Subcutaneous abdominal adipose tissue (tissue), 5 donors: ENCODE results near the gene KLHL29.

Source experiments
- H3K27ac ChIP-seq: one replicate; pipeline ENCODE4 v1.7.0; 2013; ENCODE audit warnings: low read depth, mild to moderate bottlenecking, inconsistent platforms, low read length, moderate library complexity
- H3K27me3 ChIP-seq, 5 donors: one replicate each; pipeline ENCODE4 v1.7.0; 2013; ENCODE audit warnings: low read length in 5 of 5, inconsistent platforms in 1 of 5; ENCODE audit not compliant: control insufficient read depth in 5 of 5, insufficient read depth in 4 of 5
- H3K36me3 ChIP-seq, 5 donors: one replicate each; pipeline ENCODE4 v1.7.0; 2013; ENCODE audit warnings: low read length in 5 of 5; ENCODE audit not compliant: control insufficient read depth in 5 of 5, insufficient read depth in 5 of 5
- H3K4me1 ChIP-seq, 5 donors: one replicate each; pipeline ENCODE4 v1.7.0; 2013; ENCODE audit warnings: low read length in 5 of 5, mild to moderate bottlenecking in 3 of 5, moderate library complexity in 1 of 5; ENCODE audit not compliant: control insufficient read depth in 5 of 5, insufficient read depth in 5 of 5
- H3K4me3 ChIP-seq, 5 donors: one replicate each; pipeline ENCODE4 v1.7.0; 2013; ENCODE audit warnings: low read length in 5 of 5, low read depth in 1 of 5
- H3K9ac ChIP-seq, 5 donors: one replicate each; pipeline ENCODE4 v1.7.0; 2013; ENCODE audit warnings: low read length in 5 of 5, mild to moderate bottlenecking in 4 of 5, moderate library complexity in 3 of 5
- H3K9me3 ChIP-seq, 5 donors: one replicate each; pipeline ENCODE4 v1.7.0; 2013; ENCODE audit warnings: low read length in 5 of 5; ENCODE audit not compliant: control insufficient read depth in 5 of 5
- donor health status: healthy.
- donor health status: healthy.
- donor health status: healthy.
- donor health status: healthy.
- donor health status: healthy.

The KLHL29 gene

DNA sequence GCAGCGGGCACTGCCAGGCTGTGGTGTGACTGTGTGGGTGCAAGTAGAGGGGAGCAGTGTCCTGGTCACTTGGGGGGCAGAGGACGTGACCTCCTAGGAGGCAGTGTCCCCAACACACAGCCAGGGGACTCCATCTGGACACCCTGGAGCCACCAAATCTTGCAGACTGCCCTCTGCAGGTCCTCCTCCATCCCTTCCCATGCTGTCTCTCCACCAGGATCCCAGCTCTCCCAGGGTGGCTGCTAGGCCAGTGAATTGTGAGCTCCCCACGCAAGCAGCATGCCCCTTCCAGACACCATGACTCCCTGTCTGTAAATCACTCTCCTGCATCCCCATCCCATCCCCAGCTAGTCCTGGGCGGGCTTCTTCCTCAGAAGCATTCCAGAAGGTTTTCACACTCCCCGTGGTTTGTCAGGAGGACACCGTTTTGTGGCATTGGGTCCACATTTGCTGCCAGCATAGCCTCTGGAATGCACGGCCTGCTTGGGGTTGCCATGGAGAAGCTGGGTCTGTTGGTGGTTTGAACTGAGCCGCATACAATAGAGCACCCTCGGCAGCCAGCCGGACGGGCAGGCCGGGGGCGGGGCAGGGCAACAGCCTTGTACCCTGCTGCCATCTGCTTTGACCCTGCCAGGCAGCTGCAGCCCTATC, 210.7 kb downstream of the KLHL29 start:
- H3K4me3 ChIP-seq: no peak overlapping the region
- H3K9ac ChIP-seq: no peak overlapping the region
- no peak overlapping the region for H3K27ac ChIP-seq

DNA sequence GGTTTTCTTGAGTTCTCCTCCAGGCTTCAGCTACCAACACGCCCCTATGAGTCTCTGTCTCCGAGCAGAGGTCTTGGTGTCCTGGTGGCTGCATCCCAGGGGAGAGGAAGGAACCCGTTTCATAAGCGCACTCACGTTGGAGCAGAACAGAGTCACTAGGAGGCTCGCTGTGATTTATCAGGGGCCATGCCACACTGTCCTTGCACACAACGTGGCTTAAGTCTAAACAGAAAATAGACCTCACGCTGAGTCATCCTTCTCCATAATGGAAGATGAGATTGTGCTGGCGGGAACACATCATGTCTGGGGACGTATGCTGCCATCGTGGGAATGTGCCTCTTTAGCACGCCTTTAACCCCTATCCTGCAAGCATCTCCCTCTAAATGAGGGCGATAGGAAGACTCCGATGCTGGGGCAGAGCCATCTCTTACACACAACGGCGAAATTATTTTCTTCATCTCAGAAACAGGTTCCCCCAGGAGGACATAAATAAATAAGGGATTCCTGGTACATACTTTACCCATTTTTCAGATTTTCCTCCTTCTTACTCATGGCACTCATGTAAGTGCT, 211.4 kb downstream of the KLHL29 start:
- Histone ChIP-seq H3K27me3 (no peaks in the 10 kb centered on the region), H3K4me3 (no peak overlapping the region), H3K9ac (no peak overlapping the region), H3K4me1 (peaks cover 0 to 35% (median 18%) of the 10 kb centered on the region in 5 donors), H3K36me3 (no peaks in the 10 kb centered on the region), H3K9me3 (no peaks in the 10 kb centered on the region), H3K27ac (no peak overlapping the region)

More for the DNA sequence above, 210.7 kb downstream of the KLHL29 start:
- no peaks in the 10 kb centered on the region for H3K36me3 ChIP-seq
- no peaks in the 10 kb centered on the region for H3K27me3 ChIP-seq
- no peaks in the 10 kb centered on the region for H3K9me3 ChIP-seq
- H3K4me1 ChIP-seq: peaks cover 0 to 42% (median 23%) of the 10 kb centered on the region in 5 donors

DNA sequence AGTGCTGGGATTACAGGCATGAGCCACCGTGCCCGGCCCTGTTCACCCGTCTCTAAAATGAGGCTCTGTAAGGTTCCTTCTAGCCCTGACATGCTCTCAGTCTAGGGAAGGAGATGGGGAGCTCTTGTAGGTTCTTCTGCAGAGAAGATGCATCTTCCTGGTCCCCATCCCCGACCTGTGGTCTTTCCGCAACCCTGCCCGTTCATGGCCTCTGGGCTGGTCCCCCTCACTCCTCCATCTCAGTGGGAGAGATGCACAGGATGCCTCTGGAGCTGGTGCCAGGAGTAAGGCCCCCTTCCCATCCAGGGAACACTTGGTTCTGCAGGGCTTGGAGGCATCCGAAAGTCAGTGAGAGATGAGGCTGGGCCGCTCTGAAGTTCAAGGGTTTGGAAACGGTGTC, 212.7 kb downstream of the KLHL29 start:
- peaks cover 0 to 29% (median 14%) of the 10 kb centered on the region in 5 donors for H3K4me1 ChIP-seq
- no peak overlapping the region for H3K4me3 ChIP-seq
- no peak overlapping the region for H3K27ac ChIP-seq
- no peaks in the 10 kb centered on the region for H3K27me3 ChIP-seq
- H3K36me3 ChIP-seq: no peaks in the 10 kb centered on the region
- H3K9me3 ChIP-seq: no peaks in the 10 kb centered on the region
- H3K9ac ChIP-seq: no peak overlapping the region

DNA sequence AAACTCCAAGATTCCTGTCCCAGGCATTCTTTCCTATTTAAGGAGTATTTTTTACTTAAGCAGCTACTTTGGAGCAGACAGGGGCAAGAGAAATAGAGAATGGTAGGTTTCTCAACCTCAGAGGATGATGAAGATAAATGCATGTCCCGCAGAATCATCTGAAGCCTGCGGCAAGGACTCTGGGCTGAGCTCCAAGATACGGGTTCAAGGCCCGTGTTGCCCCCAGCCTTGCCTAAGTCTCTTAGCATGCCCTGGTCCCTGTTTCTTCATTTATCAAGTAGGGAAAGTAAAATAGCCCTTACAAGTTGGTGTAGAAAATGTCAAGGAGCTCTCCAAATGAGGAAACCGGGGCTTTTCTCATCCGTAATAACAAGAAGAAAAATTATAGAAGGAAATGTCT, 214.0 kb downstream of the KLHL29 start:
- Histone ChIP-seq H3K27me3 (no peaks in the 10 kb centered on the region), H3K4me1 (peaks cover 0 to 24% (median 14%) of the 10 kb centered on the region in 5 donors), H3K27ac (no peak overlapping the region), H3K36me3 (no peaks in the 10 kb centered on the region), H3K4me3 (no peak overlapping the region), H3K9me3 (no peaks in the 10 kb centered on the region), H3K9ac (no peak overlapping the region)

DNA sequence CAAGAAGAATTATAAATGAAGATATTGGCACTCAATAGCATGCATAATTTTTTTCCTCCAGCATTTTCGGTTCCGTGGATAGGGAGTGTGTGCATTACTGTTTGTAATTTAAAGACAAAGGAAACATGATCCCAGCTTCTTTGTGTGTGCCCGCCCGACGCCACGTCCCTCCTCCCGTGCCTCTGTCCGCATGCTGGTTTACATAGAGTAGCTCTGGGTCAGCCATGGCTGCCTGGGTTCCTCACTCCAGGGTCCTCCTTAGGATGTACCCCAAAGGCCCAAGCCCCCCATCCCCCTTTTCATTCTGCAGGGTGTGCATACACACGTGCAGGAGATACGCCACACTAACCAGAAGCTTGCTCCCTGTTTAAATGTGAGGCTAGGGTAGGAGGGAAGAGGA, 214.7 kb downstream of the KLHL29 start:
- no peak overlapping the region for H3K27ac ChIP-seq

DNA sequence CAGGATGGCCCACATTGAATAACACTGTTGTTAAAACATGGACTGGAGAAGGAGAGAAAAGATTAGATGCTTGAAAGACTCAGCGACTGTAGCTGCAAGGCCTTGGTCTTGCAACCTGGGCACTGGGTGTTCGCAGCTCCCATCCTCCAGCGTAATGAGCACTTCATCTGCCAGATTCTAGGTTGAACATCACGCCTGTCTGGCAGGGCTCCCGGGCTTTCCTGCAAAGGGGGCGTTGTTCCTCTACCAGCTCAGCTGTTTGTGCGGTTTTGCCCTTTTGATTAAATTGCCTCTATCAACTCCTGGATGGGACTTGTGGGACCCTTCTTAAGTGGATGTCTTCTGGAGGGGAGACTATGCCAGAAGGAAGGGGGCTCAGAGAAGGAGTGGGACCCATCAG, 215.4 kb downstream of the KLHL29 start:
- Histone ChIP-seq H3K36me3 (no peaks in the 10 kb centered on the region), H3K9ac (no peak overlapping the region), H3K9me3 (no peaks in the 10 kb centered on the region), H3K4me1 (peaks cover 0 to 13% (median 12%) of the 10 kb centered on the region in 5 donors), H3K4me3 (no peak overlapping the region), H3K27me3 (no peaks in the 10 kb centered on the region), H3K27ac (no peak overlapping the region)

More for the DNA sequence above, 214.7 kb downstream of the KLHL29 start:
- Histone ChIP-seq H3K36me3 (no peaks in the 10 kb centered on the region), H3K9me3 (no peaks in the 10 kb centered on the region), H3K9ac (no peak overlapping the region), H3K27me3 (no peaks in the 10 kb centered on the region), H3K4me1 (peaks cover 0 to 18% (median 14%) of the 10 kb centered on the region in 5 donors), H3K4me3 (no peak overlapping the region)

DNA sequence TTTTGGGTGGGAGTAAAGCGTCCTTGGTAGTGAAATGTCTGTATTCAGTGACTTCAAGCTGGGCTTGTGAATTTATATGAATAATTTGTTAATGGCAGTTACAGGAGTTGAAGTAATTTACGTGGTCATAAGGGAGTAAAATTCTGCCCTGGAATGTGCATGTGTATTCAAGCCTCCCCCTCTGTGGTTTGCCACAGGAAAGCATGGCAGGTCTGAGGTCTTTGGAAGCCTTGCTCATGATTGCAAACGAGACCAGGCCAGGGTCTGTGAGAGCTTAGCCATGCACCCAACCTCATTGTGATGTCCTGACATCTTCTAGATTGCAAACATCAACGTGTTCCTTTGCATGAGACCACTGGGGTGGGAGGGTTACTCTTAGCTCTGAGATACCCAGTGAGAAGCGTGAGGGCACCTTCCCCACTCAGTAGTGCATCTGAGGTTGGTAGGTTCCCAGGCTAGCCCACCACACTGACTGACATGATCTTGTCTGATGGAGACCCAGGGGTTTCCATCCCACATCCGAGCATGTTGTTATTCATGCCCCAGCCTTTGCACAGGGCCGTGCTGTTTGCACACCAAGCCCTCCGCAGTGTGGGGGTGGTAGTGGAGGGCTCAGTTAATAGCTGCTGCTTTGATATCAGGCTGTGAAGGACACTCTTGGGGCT, 216.5 kb downstream of the KLHL29 start:
- peaks cover 0 to under 1% (median 0%) of the 10 kb centered on the region in 5 donors for H3K9me3 ChIP-seq
- peaks cover 0 to 3% (median 1%) of the 10 kb centered on the region in 5 donors for H3K4me1 ChIP-seq
- no peak overlapping the region for H3K27ac ChIP-seq
- H3K9ac ChIP-seq: no peak overlapping the region
- no peak overlapping the region for H3K4me3 ChIP-seq
- no peaks in the 10 kb centered on the region for H3K36me3 ChIP-seq
- no peaks in the 10 kb centered on the region for H3K27me3 ChIP-seq

DNA sequence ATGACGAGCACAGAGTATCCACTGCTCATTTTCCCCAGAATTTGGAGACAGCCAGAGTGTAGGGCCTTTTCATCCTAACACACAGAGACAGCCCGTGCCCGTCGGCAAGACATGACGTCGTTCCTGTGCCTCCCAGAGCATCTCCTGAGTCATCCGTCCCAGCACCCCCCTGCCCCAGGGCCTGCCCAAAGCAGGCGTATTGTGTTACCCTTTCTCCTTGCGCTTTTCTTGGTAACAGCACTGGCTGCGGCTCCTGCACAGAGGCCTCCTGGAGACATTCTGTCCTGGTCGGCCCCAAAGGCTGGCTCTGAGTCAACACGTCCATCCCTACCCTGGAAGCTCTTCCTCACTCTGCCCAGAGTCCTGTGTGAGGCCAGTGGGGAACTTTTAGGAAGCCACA, 217.1 kb downstream of the KLHL29 start:
- no peaks in the 10 kb centered on the region for H3K4me1 ChIP-seq
- H3K9ac ChIP-seq: no peak overlapping the region
- no peaks in the 10 kb centered on the region for H3K27me3 ChIP-seq
- H3K36me3 ChIP-seq: no peaks in the 10 kb centered on the region
- no peak overlapping the region for H3K27ac ChIP-seq
- H3K9me3 ChIP-seq: peaks cover 0 to 7% (median 6%) of the 10 kb centered on the region in 5 donors
- no peak overlapping the region for H3K4me3 ChIP-seq

DNA sequence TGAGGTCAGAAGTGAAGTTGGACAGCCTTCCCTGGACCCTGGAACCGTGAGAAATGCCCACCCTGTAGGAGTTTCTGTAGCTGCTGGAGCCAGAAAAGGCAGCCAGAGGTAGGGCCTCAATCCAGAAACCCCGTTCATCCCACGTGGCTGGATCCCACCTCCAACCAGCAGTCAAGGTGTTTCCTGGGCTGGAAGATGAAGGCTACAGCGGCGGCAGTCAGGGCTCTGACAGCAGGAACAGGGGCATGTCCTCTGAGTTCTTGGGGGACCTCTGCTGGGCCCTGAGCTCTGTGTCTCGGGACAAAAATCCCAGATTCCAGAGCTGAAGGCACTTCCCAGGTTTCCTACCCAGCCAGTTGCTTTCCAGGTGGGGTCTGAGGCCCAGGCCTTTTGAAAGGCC, 218.2 kb downstream of the KLHL29 start:
- Histone ChIP-seq H3K4me1 (no peaks in the 10 kb centered on the region), H3K27ac (no peak overlapping the region), H3K36me3 (no peaks in the 10 kb centered on the region), H3K4me3 (no peak overlapping the region), H3K9me3 (peaks cover 0 to 8% (median 6%) of the 10 kb centered on the region in 5 donors), H3K27me3 (no peaks in the 10 kb centered on the region), H3K9ac (no peak overlapping the region)

DNA sequence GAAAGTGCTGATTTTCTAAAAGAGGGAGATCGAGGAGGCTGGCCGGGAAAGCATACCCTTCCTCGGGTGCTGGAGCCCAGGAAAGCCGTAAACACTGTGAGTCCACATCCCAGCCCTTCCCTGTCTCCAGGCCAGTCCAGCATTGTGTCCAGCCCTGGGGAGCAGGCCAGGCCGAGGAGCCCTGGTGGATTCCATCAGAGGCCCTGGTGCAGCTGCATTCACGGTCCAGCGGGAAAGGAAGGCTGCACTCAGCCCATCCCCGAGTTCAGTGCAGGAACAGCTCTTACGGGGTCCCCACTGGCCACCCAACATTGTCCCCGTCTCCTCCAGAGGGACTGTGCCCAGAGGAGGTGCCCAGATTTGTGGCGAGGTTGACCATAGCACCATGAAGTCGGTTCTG, 218.6 kb downstream of the KLHL29 start:
- Histone ChIP-seq H3K27me3 (no peaks in the 10 kb centered on the region), H3K4me3 (no peak overlapping the region), H3K36me3 (no peaks in the 10 kb centered on the region), H3K4me1 (no peaks in the 10 kb centered on the region), H3K9ac (no peak overlapping the region), H3K9me3 (peaks cover 0 to 8% (median 6%) of the 10 kb centered on the region in 5 donors), H3K27ac (no peak overlapping the region)
